Nephron (organoid): Measurements from ENCODE around the gene ODAD4.

Experiments used
- H3K27ac Mint-ChIP-seq, 3 experiments: 2 replicates each; pipeline ENCODE4 v1.8.0; 2020; ENCODE audit warnings: mixed read lengths in 3 of 3, mild to moderate bottlenecking in 2 of 3, moderate library complexity in 1 of 3
- H3K27me3 Mint-ChIP-seq: 2 replicates; pipeline ENCODE4 v1.8.0; 2021; ENCODE audit warnings: low read depth, mild to moderate bottlenecking, moderate library complexity, mixed read lengths
- H3K36me3 Mint-ChIP-seq: 2 replicates; pipeline ENCODE4 v1.8.0; 2020; ENCODE audit warnings: low read depth, mixed read lengths
- H3K4me1 Mint-ChIP-seq: 2 replicates; pipeline ENCODE4 v1.8.0; 2020; ENCODE audit warnings: mixed read lengths
- H3K4me3 Mint-ChIP-seq, 3 experiments: 2 replicates each; pipeline ENCODE4 v1.8.0; 2020; ENCODE audit warnings: mild to moderate bottlenecking in 3 of 3, mixed read lengths in 3 of 3, moderate library complexity in 2 of 3
- H3K9me3 Mint-ChIP-seq: 2 replicates; pipeline ENCODE4 v1.8.0; 2020; ENCODE audit warnings: mixed read lengths
- CTCF ChIP-seq, 3 experiments: fragments of 200-600 bp; sonication (generic); IDR thresholded peaks; one replicate each; pipeline ENCODE4 v1.5.0; 2021; ENCODE audit warnings: antibody characterized with exemption in 3 of 3; ENCODE audit not compliant: unreplicated experiment in 3 of 3

ODAD4 gene

GRCh38 chr17:41930009-41930832 lies at the start of gene ODAD4:
TSS of gene ODAD4 (plus strand) at chr17:41930617. CDS start at chr17:41930724, 107 bp downstream.
- peak within 1 kb of the TSS; percentile 85 to 96 (median 91) for H3K27ac Mint-ChIP-seq
- H3K9me3 Mint-ChIP-seq: no peaks in the 10 kb centered on the region
- peaks cover 14% of the 10 kb centered on the region for H3K4me1 Mint-ChIP-seq
- H3K36me3 Mint-ChIP-seq: no peaks in the 10 kb centered on the region
- H3K27me3 Mint-ChIP-seq: no peaks in the 10 kb centered on the region
- peak within 1 kb of the TSS; percentile 88 to 96 (median 91) for H3K4me3 Mint-ChIP-seq
- peak; percentile 44 to 51 (median 50) for TF ChIP-seq CTCF (IDR thresholded peaks at IDR 0.05; ENCODE audit: unreplicated experiment in 3 of 3)

- no peak overlapping the region for H3K27ac Mint-ChIP-seq
These were observed 47.7 kb upstream of the ODAD4 start for GRCh38 chr17:41882756-41883155.

GRCh38 chr17:41885733-41886132 lies 44.7 kb upstream of the ODAD4 start:
- Mint-ChIP-seq H3K4me3 (no peak overlapping the region), H3K27me3 (no peaks in the 10 kb centered on the region), H3K9me3 (no peaks in the 10 kb centered on the region), H3K4me1 (no peaks in the 10 kb centered on the region), H3K27ac (no peak overlapping the region), H3K36me3 (peaks cover 61% of the 10 kb centered on the region)
- peak in 2 of 3 experiments; percentile 13 to 47 for TF ChIP-seq CTCF (IDR thresholded peaks at IDR 0.05; ENCODE audit: unreplicated experiment in 3 of 3)

More at GRCh38 chr17:41882756-41883155, 47.7 kb upstream of the ODAD4 start:
- no peak overlapping the region for H3K4me3 Mint-ChIP-seq
- TF ChIP-seq CTCF (IDR thresholded peaks at IDR 0.05; ENCODE audit: unreplicated experiment in 3 of 3): no peak
- no peaks in the 10 kb centered on the region for H3K4me1 Mint-ChIP-seq
- peaks cover 67% of the 10 kb centered on the region for H3K36me3 Mint-ChIP-seq
- no peaks in the 10 kb centered on the region for H3K27me3 Mint-ChIP-seq
- no peaks in the 10 kb centered on the region for H3K9me3 Mint-ChIP-seq

- TF ChIP-seq CTCF (IDR thresholded peaks at IDR 0.05; ENCODE audit: unreplicated experiment in 3 of 3): no peak
- Mint-ChIP-seq H3K4me3 (no peak overlapping the region), H3K9me3 (no peaks in the 10 kb centered on the region), H3K27ac (no peak overlapping the region), H3K36me3 (peaks cover 64% of the 10 kb centered on the region), H3K4me1 (no peaks in the 10 kb centered on the region), H3K27me3 (no peaks in the 10 kb centered on the region)
These were observed 42.0 kb upstream of the ODAD4 start for GRCh38 chr17:41888332-41888965.

- Mint-ChIP-seq H3K27me3 (no peaks in the 10 kb centered on the region), H3K9me3 (no peaks in the 10 kb centered on the region), H3K27ac (no peak overlapping the region), H3K36me3 (peaks cover 69% of the 10 kb centered on the region), H3K4me3 (no peak overlapping the region), H3K4me1 (peaks cover 10% of the 10 kb centered on the region)
- no peak for TF ChIP-seq CTCF (IDR thresholded peaks at IDR 0.05; ENCODE audit: unreplicated experiment in 3 of 3)
These were observed 39.0 kb upstream of the ODAD4 start for GRCh38 chr17:41891135-41892020.
